Keratinocyte (primary cell): ENCODE data around the gene C3orf20. TPM values are rescaled to one million over a fixed set of nuclear protein-coding genes. Genes with fewer than 3 reads are reported as not detected.

Experiments
- DNase-seq: peaks from one replicate; pipeline ENCODE4 v3.0.0-alpha.2; 2011; ENCODE audit warnings: low read depth, missing footprints, low spot score
- FAIRE-seq: peaks from 2 replicates; lab custom pipeline; 2011; peaks lifted over from hg19 to GRCh38; lab: Jason Lieb, UNC
- H2AFZ ChIP-seq: 2 replicates; pipeline ENCODE4 v1.6.0; 2012; ENCODE audit warnings: low read length, control low read depth, inconsistent platforms; ENCODE audit not compliant: control insufficient read depth
- H3K27ac ChIP-seq: 2 replicates; pipeline ENCODE4 v1.5.1; 2011; ENCODE audit warnings: low read length; ENCODE audit not compliant: control insufficient read depth, insufficient read depth
- H3K27me3 ChIP-seq: 3 replicates; pipeline ENCODE4 v1.6.0; 2011; ENCODE audit warnings: low read length; ENCODE audit not compliant: control insufficient read depth, insufficient read depth; ENCODE audit errors: extremely low read depth
- H3K36me3 ChIP-seq, 2 experiments: 2 replicates in 1 of 2; 3 replicates in 1 of 2; pipeline ENCODE4 v1.5.1; 2011; ENCODE audit warnings: low read length in 2 of 2, mild to moderate bottlenecking in 1 of 2; ENCODE audit not compliant: control insufficient read depth in 2 of 2, insufficient read depth in 2 of 2; ENCODE audit errors: extremely low read depth in 1 of 2
- H3K4me1 ChIP-seq: 3 replicates; pipeline ENCODE4 v1.5.1; 2011; ENCODE audit warnings: low read length; ENCODE audit not compliant: control insufficient read depth, insufficient read depth; ENCODE audit errors: extremely low read depth
- H3K4me2 ChIP-seq: 3 replicates; pipeline ENCODE4 v1.6.0; 2011; ENCODE audit warnings: low read depth, low read length; ENCODE audit not compliant: control insufficient read depth, insufficient read depth; ENCODE audit errors: extremely low read depth
- H3K4me3 ChIP-seq, 3 experiments: fragments of 200-600 bp in 1 of 3; sonication (generic) in 1 of 3; 2 replicates in 2 of 3; 3 replicates in 1 of 3; pipeline ENCODE4 v1.5.1; 2011 to 2016; ENCODE audit warnings: low read length in 3 of 3, mild to moderate bottlenecking in 3 of 3, control low read depth in 2 of 3, inconsistent platforms in 1 of 3, low read depth in 1 of 3, mixed read lengths in 1 of 3, mixed run types in 1 of 3, moderate library complexity in 1 of 3; ENCODE audit not compliant: control insufficient read depth in 2 of 3, insufficient read depth in 2 of 3; ENCODE audit errors: extremely low read depth in 1 of 3
- H3K79me2 ChIP-seq: 2 replicates; pipeline ENCODE4 v1.6.0; 2012; ENCODE audit warnings: low read length; ENCODE audit not compliant: control insufficient read depth, insufficient read depth
- H3K9ac ChIP-seq: 3 replicates; pipeline ENCODE4 v1.6.0; 2011; ENCODE audit warnings: low read length; ENCODE audit not compliant: control insufficient read depth, insufficient read depth; ENCODE audit errors: extremely low read depth
- H3K9me1 ChIP-seq: 3 replicates; pipeline ENCODE4 v1.6.0; 2011; ENCODE audit warnings: low read length; ENCODE audit not compliant: control insufficient read depth, insufficient read depth; ENCODE audit errors: extremely low read depth
- H3K9me3 ChIP-seq: 2 replicates; pipeline ENCODE4 v1.5.1; 2012; ENCODE audit warnings: low read depth, low read length; ENCODE audit not compliant: control insufficient read depth
- H4K20me1 ChIP-seq: 3 replicates; pipeline ENCODE4 v1.6.0; 2011; ENCODE audit warnings: low read length; ENCODE audit not compliant: control insufficient read depth, insufficient read depth; ENCODE audit errors: extremely low read depth
- EZH2 ChIP-seq: IDR thresholded peaks from one replicate; pipeline ENCODE4 v1.6.1; 2012; ENCODE audit warnings: inconsistent platforms, mild to moderate bottlenecking, low read length, moderate library complexity
- dilution Hi-C: fragments of 300-500 bp; cut with MboI; formaldehyde crosslinking; loops from one replicate; pipeline ENCODE4 v1.7.0; 2020; ENCODE audit warnings: low sequenced_read_pairs; ENCODE audit not compliant: extremely low pct_ligation_motif_present
- polyA plus RNA-seq, 5 experiments: library from polyadenylated mRNA; depleted of rRNA in 3 of 5; stranded (reverse) in 3 of 5; stranded (forward) in 1 of 5; unstranded in 1 of 5; fragments of >200 nt; gene quantifications; 1 replicate in 1 of 5; 2 replicates in 3 of 5; 3 replicates in 1 of 5; pipeline versions ENCODE4 v1.2.1 to v1.2.3, GENCODE V29; 2011 to 2012; ENCODE audit warnings: missing spikeins in 2 of 5, low read depth in 1 of 5, low replicate concordance in 1 of 5
- TF ChIP-seq, protein P1 (sequence below), 3 experiments: IDR thresholded peaks in 1 of 3; conservative IDR thresholded peaks in 1 of 3; optimal IDR thresholded peaks in 1 of 3; 2 replicates in 2 of 3; 3 replicates in 1 of 3; pipeline versions ENCODE3 to v1.5.1; 2011; ENCODE audit warnings: low read length in 3 of 3, mild to moderate bottlenecking in 3 of 3, moderate library complexity in 2 of 3, control low read depth in 1 of 3, inconsistent platforms in 1 of 3; ENCODE audit not compliant: insufficient read depth in 2 of 3; ENCODE audit errors: extremely low read depth in 1 of 3

Gene C3orf20
- polyA plus RNA-seq, 1 donor (not counting 4 experiments of a cell fraction or from before 2014, with no cell fraction given) = not detected

DNA sequence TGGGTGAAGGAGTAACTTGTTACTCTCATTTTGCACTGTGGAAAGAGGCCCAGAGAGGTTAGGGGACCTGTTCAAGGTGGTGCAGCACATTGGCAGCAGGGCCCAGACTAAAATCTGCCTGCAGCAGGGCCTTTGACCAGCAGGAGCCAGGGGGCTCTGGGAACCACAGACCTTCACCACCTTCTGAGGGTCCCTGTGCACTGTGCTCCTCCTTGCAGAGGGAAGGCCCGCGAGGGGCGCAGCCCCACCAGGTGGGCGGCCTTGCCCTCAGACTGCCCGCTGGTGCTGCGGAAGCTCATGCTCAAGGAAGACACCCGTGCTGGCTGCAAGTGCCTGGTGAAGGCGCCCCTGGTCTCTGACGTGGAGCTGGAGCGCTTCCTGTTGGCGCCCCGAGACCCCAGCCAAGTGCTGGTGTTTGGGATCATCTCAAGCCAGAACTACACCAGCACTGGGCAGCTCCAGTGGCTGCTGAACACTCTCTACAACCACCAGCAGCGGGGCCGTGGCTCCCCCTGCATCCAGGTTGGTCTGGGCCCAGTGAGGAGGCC lies 82.3 kb downstream of the C3orf20 start:
- Histone ChIP-seq H3K9ac (no peak overlapping the region), H3K9me3 (no peaks in the 10 kb centered on the region), H3K79me2 (no peaks in the 10 kb centered on the region), H3K9me1 (no peaks in the 10 kb centered on the region), H3K4me2 (no peak overlapping the region), H3K27me3 (no peaks in the 10 kb centered on the region), H2AFZ (no peak overlapping the region), H4K20me1 (no peaks in the 10 kb centered on the region), H3K4me1 (no peaks in the 10 kb centered on the region), H3K4me3 (no peak overlapping the region), H3K36me3 (no peaks in the 10 kb centered on the region), H3K27ac (no peak overlapping the region)
- TF ChIP-seq, protein P1, sequence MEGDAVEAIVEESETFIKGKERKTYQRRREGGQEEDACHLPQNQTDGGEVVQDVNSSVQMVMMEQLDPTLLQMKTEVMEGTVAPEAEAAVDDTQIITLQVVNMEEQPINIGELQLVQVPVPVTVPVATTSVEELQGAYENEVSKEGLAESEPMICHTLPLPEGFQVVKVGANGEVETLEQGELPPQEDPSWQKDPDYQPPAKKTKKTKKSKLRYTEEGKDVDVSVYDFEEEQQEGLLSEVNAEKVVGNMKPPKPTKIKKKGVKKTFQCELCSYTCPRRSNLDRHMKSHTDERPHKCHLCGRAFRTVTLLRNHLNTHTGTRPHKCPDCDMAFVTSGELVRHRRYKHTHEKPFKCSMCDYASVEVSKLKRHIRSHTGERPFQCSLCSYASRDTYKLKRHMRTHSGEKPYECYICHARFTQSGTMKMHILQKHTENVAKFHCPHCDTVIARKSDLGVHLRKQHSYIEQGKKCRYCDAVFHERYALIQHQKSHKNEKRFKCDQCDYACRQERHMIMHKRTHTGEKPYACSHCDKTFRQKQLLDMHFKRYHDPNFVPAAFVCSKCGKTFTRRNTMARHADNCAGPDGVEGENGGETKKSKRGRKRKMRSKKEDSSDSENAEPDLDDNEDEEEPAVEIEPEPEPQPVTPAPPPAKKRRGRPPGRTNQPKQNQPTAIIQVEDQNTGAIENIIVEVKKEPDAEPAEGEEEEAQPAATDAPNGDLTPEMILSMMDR (optimal IDR thresholded peaks at IDR 0.05 in 1 of 3, IDR thresholded peaks at IDR 0.05 in 1 of 3, conservative IDR thresholded peaks at IDR 0.05 in 1 of 3; ENCODE audit: extremely low read depth in 1 of 3, insufficient read depth in 2 of 3, low read length in 3 of 3) = no peak
- no peak for TF ChIP-seq EZH2
- dilution Hi-C loops = no loop called here
- no peak for FAIRE-seq
- no peak for DNase-seq

DNA sequence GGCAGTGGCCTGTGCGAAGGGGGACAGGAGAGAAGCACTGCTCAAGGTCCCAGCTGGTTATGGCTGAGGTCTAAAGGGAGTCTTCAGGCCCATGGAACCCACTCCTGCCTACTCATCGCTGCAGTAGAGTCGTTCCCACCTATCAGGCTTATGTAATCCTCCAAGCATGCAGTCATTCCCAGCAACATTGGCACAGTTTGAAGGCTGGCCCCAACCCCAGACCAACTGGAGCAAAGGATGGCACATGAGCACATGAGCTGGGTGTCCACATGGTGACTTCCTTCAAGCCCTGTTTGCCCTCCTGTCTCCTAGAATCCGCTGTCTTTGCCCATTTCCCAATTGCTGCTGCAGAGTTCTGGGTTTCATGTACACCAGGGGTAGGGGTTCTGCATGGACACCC lies 83.4 kb downstream of the C3orf20 start:
- H3K9me1 ChIP-seq = no peaks in the 10 kb centered on the region
- no peaks in the 10 kb centered on the region for H3K36me3 ChIP-seq
- no peaks in the 10 kb centered on the region for H3K79me2 ChIP-seq
- H2AFZ ChIP-seq = no peak overlapping the region
- FAIRE-seq = no peak
- H3K9me3 ChIP-seq = no peaks in the 10 kb centered on the region
- no peak overlapping the region for H3K9ac ChIP-seq
- H3K4me2 ChIP-seq = no peak overlapping the region
- dilution Hi-C loops = no loop called here
- H3K4me3 ChIP-seq = no peak overlapping the region
- H3K27me3 ChIP-seq = no peaks in the 10 kb centered on the region
- TF ChIP-seq EZH2 = no peak
- TF ChIP-seq, protein P1 (optimal IDR thresholded peaks at IDR 0.05 in 1 of 3, IDR thresholded peaks at IDR 0.05 in 1 of 3, conservative IDR thresholded peaks at IDR 0.05 in 1 of 3; ENCODE audit: extremely low read depth in 1 of 3, insufficient read depth in 2 of 3, low read length in 3 of 3) = no peak
- H3K27ac ChIP-seq = no peak overlapping the region
- H3K4me1 ChIP-seq = no peaks in the 10 kb centered on the region
- no peaks in the 10 kb centered on the region for H4K20me1 ChIP-seq
- DNase-seq = no peak
